GM23338 (cell line): ENCODE measurements around the gene VAV3. TPM values are rescaled to one million over a fixed set of nuclear protein-coding genes. Genes with fewer than 3 reads are reported as not detected.

ENCODE experiments used
- ATAC-seq: fragments of 200-7000 bp; cut with Tn5 transposase; 3 replicates; pipeline ENCODE4 v1.9.1; 2020
- DNase-seq: peaks from one replicate; pipeline ENCODE4 v3.0.0-alpha.2; 2015; ENCODE audit warnings: low spot score
- H2AFZ ChIP-seq: fragments of 200-600 bp; sonication (generic); 2 replicates; pipeline ENCODE4 v1.8.0; 2016; ENCODE audit warnings: antibody characterized with exemption, mild to moderate bottlenecking, moderate library complexity
- H3F3A ChIP-seq: fragments of 200-600 bp; sonication (generic); replicated peaks from 2 replicates; pipeline ENCODE4 v1.8.0; 2017; ENCODE audit warnings: antibody characterized with exemption, mixed run types, low read depth
- H3K27ac ChIP-seq: fragments of 200-600 bp; sonication (generic); 2 replicates; pipeline ENCODE4 v1.6.1; 2016; ENCODE audit warnings: low read depth
- H3K27me3 ChIP-seq: fragments of 200-600 bp; sonication (generic); 2 replicates; pipeline ENCODE4 v1.8.0; 2016; ENCODE audit warnings: mild to moderate bottlenecking, mixed run types, moderate library complexity; ENCODE audit not compliant: insufficient read depth
- H3K36me3 ChIP-seq: fragments of 200-600 bp; sonication (generic); 2 replicates; pipeline ENCODE4 v1.8.0; 2016; ENCODE audit warnings: mild to moderate bottlenecking; ENCODE audit not compliant: insufficient read depth
- H3K4me1 ChIP-seq: fragments of 200-600 bp; sonication (generic); 2 replicates; pipeline ENCODE4 v1.8.0; 2016; ENCODE audit warnings: mild to moderate bottlenecking, moderate library complexity; ENCODE audit not compliant: insufficient read depth
- H3K4me2 ChIP-seq: fragments of 200-600 bp; sonication (generic); 2 replicates; pipeline ENCODE4 v1.7.1; 2017; ENCODE audit warnings: mixed run types
- H3K4me3 ChIP-seq: fragments of 200-600 bp; sonication (generic); 2 replicates; pipeline ENCODE4 v1.6.1; 2016; ENCODE audit warnings: mixed run types
- H3K79me2 ChIP-seq: fragments of 200-600 bp; sonication (generic); replicated peaks from 2 replicates; pipeline ENCODE4 v1.8.0; 2017; ENCODE audit warnings: mild to moderate bottlenecking; ENCODE audit not compliant: insufficient read depth
- H3K9me2 ChIP-seq: fragments of 200-600 bp; sonication (generic); 2 replicates; pipeline ENCODE4 v1.8.0; 2017; ENCODE audit not compliant: insufficient read depth
- H4K20me1 ChIP-seq: fragments of 200-600 bp; sonication (generic); replicated peaks from 2 replicates; pipeline ENCODE4 v1.8.0; 2017; ENCODE audit warnings: mild to moderate bottlenecking; ENCODE audit not compliant: insufficient read depth
- H3K27ac Mint-ChIP-seq: 2 replicates; pipeline ENCODE4 v1.8.0; 2020; ENCODE audit warnings: inconsistent platforms, mild to moderate bottlenecking, moderate library complexity, mixed read lengths
- H3K27me3 Mint-ChIP-seq: 3 replicates; pipeline ENCODE4 v1.8.0; 2022; ENCODE audit warnings: low read depth, mild to moderate bottlenecking, moderate library complexity, mixed read lengths, inconsistent platforms; ENCODE audit not compliant: insufficient read depth, poor library complexity
- H3K36me3 Mint-ChIP-seq: 3 replicates; pipeline ENCODE4 v1.8.0; 2021; ENCODE audit warnings: low read depth, mild to moderate bottlenecking, inconsistent platforms, moderate library complexity, mixed read lengths
- H3K4me1 Mint-ChIP-seq: 3 replicates; pipeline ENCODE4 v1.8.0; 2020; ENCODE audit warnings: mild to moderate bottlenecking, inconsistent platforms, mixed read lengths
- H3K4me3 Mint-ChIP-seq: 3 replicates; pipeline ENCODE4 v1.8.0; 2021; ENCODE audit warnings: moderate library complexity, mild to moderate bottlenecking, inconsistent platforms, mixed read lengths
- H3K9me3 Mint-ChIP-seq: 3 replicates; pipeline ENCODE4 v1.8.0; 2020; ENCODE audit warnings: moderate library complexity, mild to moderate bottlenecking, inconsistent platforms, mixed read lengths
- CREB1 ChIP-seq: fragments of 250-450 bp; sonication (Bioruptor Pico); IDR thresholded peaks from 2 replicates; pipeline ENCODE4 v1.5.0; 2020; ENCODE audit warnings: low read depth, mild to moderate bottlenecking, moderate library complexity
- EZH2 ChIP-seq: fragments of 200-600 bp; sonication (generic); IDR thresholded peaks from one replicate; pipeline ENCODE4 v1.8.0; 2017; ENCODE audit warnings: antibody characterized with exemption, mild to moderate bottlenecking, low read depth; ENCODE audit not compliant: unreplicated experiment
- EZH2phosphoT487 ChIP-seq: fragments of 200-600 bp; sonication (generic); IDR thresholded peaks from one replicate; pipeline ENCODE4 v1.8.1; 2018; ENCODE audit warnings: antibody characterized with exemption; ENCODE audit not compliant: unreplicated experiment
- JUNB ChIP-seq: IDR thresholded peaks from one replicate; pipeline ENCODE4 v1.6.1; 2016; ENCODE audit warnings: antibody characterized with exemption; ENCODE audit not compliant: unreplicated experiment
- NANOG ChIP-seq: IDR thresholded peaks from 2 replicates; pipeline ENCODE4 v1.6.1; 2016; ENCODE audit warnings: antibody characterized with exemption, borderline replicate concordance
- POLR2AphosphoS5 ChIP-seq: IDR thresholded peaks from 2 replicates; pipeline ENCODE4 v1.6.1; 2016; ENCODE audit warnings: antibody characterized with exemption, low read depth
- STAT1 ChIP-seq: IDR thresholded peaks from one replicate; pipeline ENCODE4 v1.6.1; 2016; ENCODE audit warnings: antibody characterized with exemption; ENCODE audit not compliant: unreplicated experiment
- ZNF114 ChIP-seq: fragments of 250-450 bp; sonication (Bioruptor Pico); IDR thresholded peaks from 2 replicates; pipeline ENCODE4 v1.5.0; 2020; ENCODE audit warnings: mild to moderate bottlenecking, moderate library complexity
- ZNF331 ChIP-seq: fragments of 250-450 bp; sonication (Bioruptor Pico); IDR thresholded peaks from 2 replicates; pipeline ENCODE4 v1.5.0; 2020; ENCODE audit warnings: low read depth, mild to moderate bottlenecking, moderate library complexity
- polyA plus RNA-seq: library from polyadenylated mRNA; unstranded; fragments of >200 nt; fragmentation: Nextera tagmentation; extraction: Ambion mirVana; gene quantifications from 2 replicates; pipeline ENCODE4 v1.2.1, GENCODE V29; 2016
- total RNA-seq: library from RNA; depleted of rRNA; stranded (reverse); fragments of >200 nt; shearing (Covaris generic); gene quantifications from 2 replicates; pipeline ENCODE4 v1.2.3, GENCODE V29; 2014
- TF ChIP-seq, protein P1 (sequence below): fragments of 250-450 bp; sonication (Bioruptor Pico); IDR thresholded peaks from 2 replicates; pipeline ENCODE4 v1.5.0; 2020; ENCODE audit warnings: mild to moderate bottlenecking, moderate library complexity
- TF ChIP-seq, protein P2 (sequence below): IDR thresholded peaks from 2 replicates; pipeline ENCODE4 v1.6.1; 2016; ENCODE audit warnings: antibody characterized with exemption
- TF ChIP-seq, protein P3 (sequence below), 2 experiments: fragments of 200-600 bp in 1 of 2; sonication (generic) in 1 of 2; conservative IDR thresholded peaks; 2 replicates each; pipeline versions ENCODE4 v1.5.1 to v1.6.1; 2016 to 2017; ENCODE audit warnings: antibody characterized with exemption in 2 of 2, low read depth in 2 of 2, mild to moderate bottlenecking in 2 of 2, moderate library complexity in 1 of 2
- TF ChIP-seq, protein P4 (sequence below): IDR thresholded peaks from one replicate; pipeline ENCODE4 v1.6.1; 2018; ENCODE audit warnings: antibody characterized with exemption; ENCODE audit not compliant: unreplicated experiment

VAV3 gene
- total and polyA plus RNA-seq, 2 experiments from 2014 or later = 3.0 to 11.3 TPM

DNA sequence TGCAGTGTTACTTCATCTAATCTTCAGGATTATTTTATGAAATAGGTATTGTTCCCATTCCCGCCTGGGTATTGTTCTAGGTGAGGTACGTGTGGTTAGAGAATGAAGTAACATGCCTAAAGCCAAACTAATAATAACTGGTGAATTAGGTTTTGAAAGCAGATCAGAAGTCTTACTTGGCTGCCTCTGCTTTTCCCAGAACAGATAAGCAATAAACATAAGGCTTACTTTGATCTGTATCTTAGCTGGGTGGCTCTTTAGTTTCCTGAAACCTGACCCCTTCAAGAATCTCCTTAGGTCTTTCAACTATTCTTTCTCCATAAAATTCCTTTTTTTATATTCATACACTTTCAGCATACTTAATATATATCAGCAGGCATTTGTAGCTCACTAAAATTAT lies 65.3 kb downstream of the VAV3 start:
- no peaks in the 10 kb centered on the region for H3K27me3 Mint-ChIP-seq
- TF ChIP-seq EZH2 (no peak), NANOG (no peak), POLR2AphosphoS5 (no peak), ZNF331 (CRISPR knock-in tag) (no peak), JUNB (no peak), EZH2phosphoT487 (no peak), STAT1 (no peak), ZNF114 (no peak), CREB1 (no peak)
- TF ChIP-seq, protein P1, sequence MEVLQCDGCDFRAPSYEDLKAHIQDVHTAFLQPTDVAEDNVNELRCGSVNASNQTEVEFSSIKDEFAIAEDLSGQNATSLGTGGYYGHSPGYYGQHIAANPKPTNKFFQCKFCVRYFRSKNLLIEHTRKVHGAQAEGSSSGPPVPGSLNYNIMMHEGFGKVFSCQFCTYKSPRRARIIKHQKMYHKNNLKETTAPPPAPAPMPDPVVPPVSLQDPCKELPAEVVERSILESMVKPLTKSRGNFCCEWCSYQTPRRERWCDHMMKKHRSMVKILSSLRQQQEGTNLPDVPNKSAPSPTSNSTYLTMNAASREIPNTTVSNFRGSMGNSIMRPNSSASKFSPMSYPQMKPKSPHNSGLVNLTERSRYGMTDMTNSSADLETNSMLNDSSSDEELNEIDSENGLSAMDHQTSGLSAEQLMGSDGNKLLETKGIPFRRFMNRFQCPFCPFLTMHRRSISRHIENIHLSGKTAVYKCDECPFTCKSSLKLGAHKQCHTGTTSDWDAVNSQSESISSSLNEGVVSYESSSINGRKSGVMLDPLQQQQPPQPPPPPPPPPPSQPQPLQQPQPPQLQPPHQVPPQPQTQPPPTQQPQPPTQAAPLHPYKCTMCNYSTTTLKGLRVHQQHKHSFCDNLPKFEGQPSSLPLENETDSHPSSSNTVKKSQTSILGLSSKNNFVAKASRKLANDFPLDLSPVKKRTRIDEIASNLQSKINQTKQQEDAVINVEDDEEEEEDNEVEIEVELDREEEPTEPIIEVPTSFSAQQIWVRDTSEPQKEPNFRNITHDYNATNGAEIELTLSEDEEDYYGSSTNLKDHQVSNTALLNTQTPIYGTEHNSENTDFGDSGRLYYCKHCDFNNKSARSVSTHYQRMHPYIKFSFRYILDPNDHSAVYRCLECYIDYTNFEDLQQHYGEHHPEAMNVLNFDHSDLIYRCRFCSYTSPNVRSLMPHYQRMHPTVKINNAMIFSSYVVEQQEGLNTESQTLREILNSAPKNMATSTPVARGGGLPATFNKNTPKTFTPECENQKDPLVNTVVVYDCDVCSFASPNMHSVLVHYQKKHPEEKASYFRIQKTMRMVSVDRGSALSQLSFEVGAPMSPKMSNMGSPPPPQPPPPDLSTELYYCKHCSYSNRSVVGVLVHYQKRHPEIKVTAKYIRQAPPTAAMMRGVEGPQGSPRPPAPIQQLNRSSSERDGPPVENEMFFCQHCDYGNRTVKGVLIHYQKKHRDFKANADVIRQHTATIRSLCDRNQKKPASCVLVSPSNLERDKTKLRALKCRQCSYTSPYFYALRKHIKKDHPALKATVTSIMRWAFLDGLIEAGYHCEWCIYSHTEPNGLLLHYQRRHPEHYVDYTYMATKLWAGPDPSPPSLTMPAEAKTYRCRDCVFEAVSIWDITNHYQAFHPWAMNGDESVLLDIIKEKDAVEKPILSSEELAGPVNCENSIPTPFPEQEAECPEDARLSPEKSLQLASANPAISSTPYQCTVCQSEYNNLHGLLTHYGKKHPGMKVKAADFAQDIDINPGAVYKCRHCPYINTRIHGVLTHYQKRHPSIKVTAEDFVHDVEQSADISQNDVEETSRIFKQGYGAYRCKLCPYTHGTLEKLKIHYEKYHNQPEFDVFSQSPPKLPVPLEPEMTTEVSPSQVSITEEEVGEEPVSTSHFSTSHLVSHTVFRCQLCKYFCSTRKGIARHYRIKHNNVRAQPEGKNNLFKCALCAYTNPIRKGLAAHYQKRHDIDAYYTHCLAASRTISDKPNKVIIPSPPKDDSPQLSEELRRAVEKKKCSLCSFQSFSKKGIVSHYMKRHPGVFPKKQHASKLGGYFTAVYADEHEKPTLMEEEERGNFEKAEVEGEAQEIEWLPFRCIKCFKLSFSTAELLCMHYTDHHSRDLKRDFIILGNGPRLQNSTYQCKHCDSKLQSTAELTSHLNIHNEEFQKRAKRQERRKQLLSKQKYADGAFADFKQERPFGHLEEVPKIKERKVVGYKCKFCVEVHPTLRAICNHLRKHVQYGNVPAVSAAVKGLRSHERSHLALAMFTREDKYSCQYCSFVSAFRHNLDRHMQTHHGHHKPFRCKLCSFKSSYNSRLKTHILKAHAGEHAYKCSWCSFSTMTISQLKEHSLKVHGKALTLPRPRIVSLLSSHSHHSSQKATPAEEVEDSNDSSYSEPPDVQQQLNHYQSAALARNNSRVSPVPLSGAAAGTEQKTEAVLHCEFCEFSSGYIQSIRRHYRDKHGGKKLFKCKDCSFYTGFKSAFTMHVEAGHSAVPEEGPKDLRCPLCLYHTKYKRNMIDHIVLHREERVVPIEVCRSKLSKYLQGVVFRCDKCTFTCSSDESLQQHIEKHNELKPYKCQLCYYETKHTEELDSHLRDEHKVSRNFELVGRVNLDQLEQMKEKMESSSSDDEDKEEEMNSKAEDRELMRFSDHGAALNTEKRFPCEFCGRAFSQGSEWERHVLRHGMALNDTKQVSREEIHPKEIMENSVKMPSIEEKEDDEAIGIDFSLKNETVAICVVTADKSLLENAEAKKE (CRISPR knock-in tag) = no peak
- TF ChIP-seq, protein P2, sequence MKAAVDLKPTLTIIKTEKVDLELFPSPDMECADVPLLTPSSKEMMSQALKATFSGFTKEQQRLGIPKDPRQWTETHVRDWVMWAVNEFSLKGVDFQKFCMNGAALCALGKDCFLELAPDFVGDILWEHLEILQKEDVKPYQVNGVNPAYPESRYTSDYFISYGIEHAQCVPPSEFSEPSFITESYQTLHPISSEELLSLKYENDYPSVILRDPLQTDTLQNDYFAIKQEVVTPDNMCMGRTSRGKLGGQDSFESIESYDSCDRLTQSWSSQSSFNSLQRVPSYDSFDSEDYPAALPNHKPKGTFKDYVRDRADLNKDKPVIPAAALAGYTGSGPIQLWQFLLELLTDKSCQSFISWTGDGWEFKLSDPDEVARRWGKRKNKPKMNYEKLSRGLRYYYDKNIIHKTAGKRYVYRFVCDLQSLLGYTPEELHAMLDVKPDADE = no peak
- TF ChIP-seq, protein P3, sequence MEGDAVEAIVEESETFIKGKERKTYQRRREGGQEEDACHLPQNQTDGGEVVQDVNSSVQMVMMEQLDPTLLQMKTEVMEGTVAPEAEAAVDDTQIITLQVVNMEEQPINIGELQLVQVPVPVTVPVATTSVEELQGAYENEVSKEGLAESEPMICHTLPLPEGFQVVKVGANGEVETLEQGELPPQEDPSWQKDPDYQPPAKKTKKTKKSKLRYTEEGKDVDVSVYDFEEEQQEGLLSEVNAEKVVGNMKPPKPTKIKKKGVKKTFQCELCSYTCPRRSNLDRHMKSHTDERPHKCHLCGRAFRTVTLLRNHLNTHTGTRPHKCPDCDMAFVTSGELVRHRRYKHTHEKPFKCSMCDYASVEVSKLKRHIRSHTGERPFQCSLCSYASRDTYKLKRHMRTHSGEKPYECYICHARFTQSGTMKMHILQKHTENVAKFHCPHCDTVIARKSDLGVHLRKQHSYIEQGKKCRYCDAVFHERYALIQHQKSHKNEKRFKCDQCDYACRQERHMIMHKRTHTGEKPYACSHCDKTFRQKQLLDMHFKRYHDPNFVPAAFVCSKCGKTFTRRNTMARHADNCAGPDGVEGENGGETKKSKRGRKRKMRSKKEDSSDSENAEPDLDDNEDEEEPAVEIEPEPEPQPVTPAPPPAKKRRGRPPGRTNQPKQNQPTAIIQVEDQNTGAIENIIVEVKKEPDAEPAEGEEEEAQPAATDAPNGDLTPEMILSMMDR (conservative IDR thresholded peaks at IDR 0.05; ENCODE audit: low read depth in 2 of 2) = no peak
- TF ChIP-seq, protein P4, sequence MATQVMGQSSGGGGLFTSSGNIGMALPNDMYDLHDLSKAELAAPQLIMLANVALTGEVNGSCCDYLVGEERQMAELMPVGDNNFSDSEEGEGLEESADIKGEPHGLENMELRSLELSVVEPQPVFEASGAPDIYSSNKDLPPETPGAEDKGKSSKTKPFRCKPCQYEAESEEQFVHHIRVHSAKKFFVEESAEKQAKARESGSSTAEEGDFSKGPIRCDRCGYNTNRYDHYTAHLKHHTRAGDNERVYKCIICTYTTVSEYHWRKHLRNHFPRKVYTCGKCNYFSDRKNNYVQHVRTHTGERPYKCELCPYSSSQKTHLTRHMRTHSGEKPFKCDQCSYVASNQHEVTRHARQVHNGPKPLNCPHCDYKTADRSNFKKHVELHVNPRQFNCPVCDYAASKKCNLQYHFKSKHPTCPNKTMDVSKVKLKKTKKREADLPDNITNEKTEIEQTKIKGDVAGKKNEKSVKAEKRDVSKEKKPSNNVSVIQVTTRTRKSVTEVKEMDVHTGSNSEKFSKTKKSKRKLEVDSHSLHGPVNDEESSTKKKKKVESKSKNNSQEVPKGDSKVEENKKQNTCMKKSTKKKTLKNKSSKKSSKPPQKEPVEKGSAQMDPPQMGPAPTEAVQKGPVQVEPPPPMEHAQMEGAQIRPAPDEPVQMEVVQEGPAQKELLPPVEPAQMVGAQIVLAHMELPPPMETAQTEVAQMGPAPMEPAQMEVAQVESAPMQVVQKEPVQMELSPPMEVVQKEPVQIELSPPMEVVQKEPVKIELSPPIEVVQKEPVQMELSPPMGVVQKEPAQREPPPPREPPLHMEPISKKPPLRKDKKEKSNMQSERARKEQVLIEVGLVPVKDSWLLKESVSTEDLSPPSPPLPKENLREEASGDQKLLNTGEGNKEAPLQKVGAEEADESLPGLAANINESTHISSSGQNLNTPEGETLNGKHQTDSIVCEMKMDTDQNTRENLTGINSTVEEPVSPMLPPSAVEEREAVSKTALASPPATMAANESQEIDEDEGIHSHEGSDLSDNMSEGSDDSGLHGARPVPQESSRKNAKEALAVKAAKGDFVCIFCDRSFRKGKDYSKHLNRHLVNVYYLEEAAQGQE = no peak
- ATAC-seq = no peak
- no peak overlapping the region for H3K27ac ChIP-seq
- no peaks in the 10 kb centered on the region for H3K4me1 ChIP-seq
- no peak overlapping the region for H3K4me3 ChIP-seq
- H3K36me3 Mint-ChIP-seq = no peaks in the 10 kb centered on the region
- no peak overlapping the region; the same call in 1 of the 2 replicates for H3K27ac Mint-ChIP-seq
- H3K9me3 Mint-ChIP-seq = no peaks in the 10 kb centered on the region
- H4K20me1 ChIP-seq = no peaks in the 10 kb centered on the region
- no peaks in the 10 kb centered on the region; the same call in 1 of the 2 replicates for H3K79me2 ChIP-seq
- no peak overlapping the region for H2AFZ ChIP-seq
- H3K27me3 ChIP-seq = no peaks in the 10 kb centered on the region
- H3K4me3 Mint-ChIP-seq = no peak overlapping the region
- no peaks in the 10 kb centered on the region for H3K36me3 ChIP-seq
- H3K9me2 ChIP-seq = no peaks in the 10 kb centered on the region
- H3K4me1 Mint-ChIP-seq = peaks cover 20% of the 10 kb centered on the region
- DNase-seq = no peak
- H3F3A ChIP-seq = no peaks in the 10 kb centered on the region
- H3K4me2 ChIP-seq = no peak overlapping the region; the same call in 1 of the 2 replicates
